Ovary (tissue), 9 donors: Measurements from ENCODE around the gene NODAL. TPM values are rescaled to one million over a fixed set of nuclear protein-coding genes. Genes with fewer than 3 reads are reported as not detected.

Experiments used
- DNase-seq, 5 donors: peaks; one replicate each; pipeline ENCODE4 v3.0.0-alpha.2; 2019 to 2020
- H3K27ac ChIP-seq, 2 donors: fragments of 200-600 bp; one replicate each; pipeline versions ENCODE4 v1.5.1 to v1.8.0; 2019 to 2022
- H3K27me3 ChIP-seq: fragments of 200-600 bp; one replicate; pipeline ENCODE4 v1.8.0; 2022
- H3K36me3 ChIP-seq: fragments of 200-600 bp; sonication (generic); one replicate; pipeline ENCODE4 v1.5.1; 2019
- H3K4me1 ChIP-seq: one replicate; pipeline ENCODE4 v1.8.1; 2013; ENCODE audit warnings: mild to moderate bottlenecking, moderate library complexity; ENCODE audit not compliant: insufficient read depth
- H3K4me3 ChIP-seq: fragments of 200-600 bp; sonication (generic); one replicate; pipeline ENCODE4 v1.5.1; 2017
- H3K9me3 ChIP-seq, 2 donors: fragments of 200-600 bp in 1 of 2; sonication (generic) in 1 of 2; one replicate each; pipeline versions ENCODE4 v1.5.1 to v1.8.1; 2013 to 2019; ENCODE audit warnings: mild to moderate bottlenecking in 1 of 2, moderate library complexity in 1 of 2
- CTCF ChIP-seq, 3 donors: fragments of 450-650 bp in 2 of 3; fragments of 200-600 bp in 1 of 3; IDR thresholded peaks; one replicate each; pipeline versions ENCODE4 v1.5.1 to v1.8.0; 2016 to 2022; ENCODE audit warnings: antibody characterized with exemption in 3 of 3, mild to moderate bottlenecking in 1 of 3
- EP300 ChIP-seq: sonication (generic); formaldehyde crosslinking; IDR thresholded peaks from one replicate; pipeline ENCODE4 v1.6.1; 2017; ENCODE audit warnings: antibody characterized with exemption
- POLR2A ChIP-seq: fragments of 450-650 bp; IDR thresholded peaks from one replicate; pipeline ENCODE4 v1.6.1; 2017; ENCODE audit warnings: antibody characterized with exemption, mild to moderate bottlenecking, moderate library complexity
- WGBS, 3 donors: extraction: QIAGEN DNeasy Blood & Tissue Kit in 1 of 3; methylation state at CpG; one replicate each; pipeline versions ENCODE4 v1.1.5 to v1.1.7; 2013 to 2017; 5-methylcytosine and 5-hydroxymethylcytosine counted together
- intact Hi-C, 4 donors: fragments of 100-400 bp; cut with DNase I; formaldehyde crosslinking; loops; one replicate each; pipeline versions ENCODE4 v1.11.0 to v1.15.1; 2022 to 2023
- polyA plus RNA-seq, 2 donors: library from polyadenylated mRNA; stranded (reverse); fragments of 200-250 nt in 1 of 2; fragments of 350-450 nt in 1 of 2; fragmentation: Illumina TruSeq in 1 of 2; extraction: RNeasy Lipid Tissue Mini Kit (QIAGEN cat#74804) in 1 of 2; gene quantifications; one replicate each; pipeline ENCODE4 v1.2.3, GENCODE V29; 2013 to 2014
- total RNA-seq, 7 donors: library from RNA; depleted of rRNA in 2 of 7; stranded (reverse); fragments of >200 nt in 2 of 7; fragmentation: NEBNext Ultra II Directional in 3 of 7; extraction: Animal tissue kit (Norgen Biotek cat#: 25700) in 3 of 7; gene quantifications; one replicate each; pipeline versions ENCODE4 v1.1.0 to v1.2.4, GENCODE V29; 2016 to 2023
- donor health status: DM: no; HTN: no; CAD: no; lungs with moderate emphysema.
- donor health status: DM: no; HTN: no; CAD: no.
- donor health status: Bipolar disorder and iron deficiency.
- donor health status: DM: yes; HTN: yes; CAD: no.
- donor health status: DM: no; HTN: no; CAD: no.
- donor health status: DM: yes; HTN: yes; CAD: no.

Gene NODAL
- total and polyA plus RNA-seq, 9 donors = 0.04 TPM; not detected in 8

GRCh38 chr10:70417568-70417967 lies 23.9 kb downstream of the NODAL start:
- H3K27me3 ChIP-seq = no peaks in the 10 kb centered on the region
- no peak overlapping the region for H3K4me3 ChIP-seq
- no peak for DNase-seq
- H3K27ac ChIP-seq = no peak overlapping the region
- no peaks in the 10 kb centered on the region for H3K36me3 ChIP-seq
- H3K9me3 ChIP-seq = no peaks in the 10 kb centered on the region
- intact Hi-C loops = no loop called here
- H3K4me1 ChIP-seq = peaks cover 11% of the 10 kb centered on the region
- no peak for TF ChIP-seq CTCF (IDR thresholded peaks at IDR 0.05)
- no peak for TF ChIP-seq EP300
- no peak for TF ChIP-seq POLR2A
- 96 to 100% (median 97%) methylated on average over 1 of the region's 1 CpG for WGBS, 3 donors

- intact Hi-C loops = no loop called here
- Histone ChIP-seq H3K4me1 (peaks cover 14% of the 10 kb centered on the region), H3K9me3 (no peaks in the 10 kb centered on the region), H3K27me3 (no peaks in the 10 kb centered on the region), H3K36me3 (no peaks in the 10 kb centered on the region), H3K27ac (no peak overlapping the region), H3K4me3 (no peak overlapping the region)
- 80 to 87% (median 81%) methylated on average over 4 of the region's 4 CpGs for WGBS, 3 donors
- TF ChIP-seq EP300 (no peak), POLR2A (no peak), CTCF (IDR thresholded peaks at IDR 0.05) (no peak)
- no peak for DNase-seq
Observed at GRCh38 chr10:70412356-70412755, 29.1 kb downstream of the NODAL start.

- 23 to 33% (median 31%) methylated on average over 1 of the region's 1 CpG for WGBS, 3 donors
Observed at GRCh38 chr10:70410608-70411007, 30.9 kb downstream of the NODAL start.

GRCh38 chr10:70409772-70410171 lies 31.7 kb downstream of the NODAL start:
- TF ChIP-seq POLR2A = no peak
- TF ChIP-seq EP300 = no peak
- no peak for TF ChIP-seq CTCF (IDR thresholded peaks at IDR 0.05)
- intact Hi-C loops = no loop called here
- 94 to 100% (median 99%) methylated on average over 3 of the region's 3 CpGs for WGBS, 3 donors
- Histone ChIP-seq H3K27ac (no peak overlapping the region), H3K27me3 (no peaks in the 10 kb centered on the region), H3K9me3 (no peaks in the 10 kb centered on the region), H3K4me3 (no peak overlapping the region), H3K36me3 (no peaks in the 10 kb centered on the region), H3K4me1 (peaks cover 16% of the 10 kb centered on the region)
- DNase-seq = no peak

More at GRCh38 chr10:70410608-70411007, 30.9 kb downstream of the NODAL start:
- H3K9me3 ChIP-seq = no peaks in the 10 kb centered on the region
- no peaks in the 10 kb centered on the region for H3K27me3 ChIP-seq
- no peak overlapping the region for H3K4me3 ChIP-seq
- DNase-seq = no peak
- H3K27ac ChIP-seq = no peak overlapping the region
- no peak for TF ChIP-seq EP300
- TF ChIP-seq POLR2A = no peak
- no peak for TF ChIP-seq CTCF (IDR thresholded peaks at IDR 0.05)
- H3K4me1 ChIP-seq = peaks cover 18% of the 10 kb centered on the region
- intact Hi-C loops = no loop called here
- H3K36me3 ChIP-seq = no peaks in the 10 kb centered on the region
